Adrenal gland (tissue), 12 donors: ENCODE results near the gene IFNAR1. TPM values are rescaled to one million over a fixed set of nuclear protein-coding genes. Genes with fewer than 3 reads are reported as not detected.

Experiments used
- DNase-seq, 7 donors: peaks; one replicate each; pipeline ENCODE4 v3.0.0-alpha.2; 2019 to 2020
- H3K27ac ChIP-seq, 5 donors: fragments of 200-600 bp; sonication (generic) in 4 of 5; 1 replicate in 3 of 5; 2 replicates in 2 of 5; pipeline versions ENCODE4 v1.5.1 to v1.8.0; 2016 to 2020; ENCODE audit warnings: mild to moderate bottlenecking in 1 of 5
- H3K27me3 ChIP-seq: fragments of 200-600 bp; 2 replicates; pipeline ENCODE4 v1.8.0; 2021
- H3K36me3 ChIP-seq, 2 donors: fragments of 200-600 bp; replicated peaks in 1 of 2; 1 replicate in 1 of 2; 2 replicates in 1 of 2; pipeline versions ENCODE4 v1.5.1 to v1.8.0; 2018 to 2022
- H3K4me1 ChIP-seq, 2 donors: fragments of 200-600 bp; replicated peaks in 1 of 2; 1 replicate in 1 of 2; 2 replicates in 1 of 2; pipeline versions ENCODE4 v1.5.1 to v1.8.0; 2018 to 2021
- H3K4me3 ChIP-seq, 4 donors: fragments of 200-600 bp; sonication (generic) in 3 of 4; one replicate each; pipeline ENCODE4 v1.5.1; 2016 to 2018
- H3K9me3 ChIP-seq, 3 donors: fragments of 200-600 bp; sonication (generic) in 1 of 3; replicated peaks in 1 of 3; 1 replicate in 2 of 3; 2 replicates in 1 of 3; pipeline versions ENCODE4 v1.5.1 to v1.8.0; 2016 to 2021
- CTCF ChIP-seq, 6 experiments: fragments of 450-650 bp in 4 of 6; fragments of 200-600 bp in 2 of 6; sonication (generic) in 1 of 6; IDR thresholded peaks; 1 replicate in 5 of 6; 2 replicates in 1 of 6; pipeline versions ENCODE4 v1.5.1 to v1.8.0; 2016 to 2021; ENCODE audit warnings: antibody characterized with exemption in 6 of 6, mild to moderate bottlenecking in 2 of 6, moderate library complexity in 1 of 6
- POLR2A ChIP-seq, 2 donors: fragments of 450-650 bp; IDR thresholded peaks; one replicate each; pipeline ENCODE4 v1.6.1; 2017; ENCODE audit warnings: antibody characterized with exemption in 2 of 2, mild to moderate bottlenecking in 2 of 2, moderate library complexity in 1 of 2
- WGBS, 4 donors: extraction: QIAGEN DNeasy Blood & Tissue Kit in 2 of 4; methylation state at CpG; one replicate each; pipeline versions ENCODE4 v1.1.5 to v1.1.7; 2013 to 2017; 5-methylcytosine and 5-hydroxymethylcytosine counted together
- intact Hi-C, 2 donors: fragments of 100-400 bp; cut with DNase I; formaldehyde crosslinking; loops; one replicate each; pipeline versions ENCODE4 v1.14.1 to v1.15.0; 2022 to 2023
- polyA plus RNA-seq, 3 donors: library from polyadenylated mRNA; stranded (reverse); fragments of 200-250 nt in 2 of 3; fragments of 350-450 nt in 1 of 3; fragmentation: Illumina TruSeq in 1 of 3; extraction: RNeasy Lipid Tissue Mini Kit (QIAGEN cat#74804) in 1 of 3; gene quantifications; one replicate each; pipeline ENCODE4 v1.2.3, GENCODE V29; 2013 to 2014
- total RNA-seq, 9 donors: library from RNA; depleted of rRNA in 4 of 9; stranded (reverse); fragments of >200 nt in 4 of 9; fragments of 120-200 nt in 1 of 9; fragmentation: NEBNext Ultra II Directional in 1 of 9; extraction: Animal tissue kit (Norgen Biotek cat#: 25700) in 1 of 9; gene quantifications; one replicate each; pipeline versions ENCODE4 v1.1.0 to v1.2.4, GENCODE V29; 2013 to 2023
- donor health status: healthy with polysubstance abuse.
- donor health status: Bipolar disorder and iron deficiency.
- donor health status: DM: yes; HTN: yes; CAD: no.
- donor health status: DM: no; HTN: no; CAD: no.
- donor health status: DM: no; HTN: no; CAD: no.
- donor health status: DM: yes; HTN: yes; CAD: no.

IFNAR1 gene
- total and polyA plus RNA-seq, 12 donors, result 7.3 to 71.2 (median 32.8) TPM

GRCh38 chr21:33289199-33289819 is 35.5 kb upstream of the IFNAR1 start:
- H3K27ac ChIP-seq, result peak overlapping the region in 2 of 5 donors; percentile 17 to 66
- intact Hi-C loops, result no loop called here
- no peak overlapping the region for H3K4me3 ChIP-seq
- peaks cover 0 to 36% of the 10 kb centered on the region in 2 donors for H3K36me3 ChIP-seq
- no peaks in the 10 kb centered on the region for H3K27me3 ChIP-seq
- DNase-seq, result no peak
- TF ChIP-seq POLR2A (IDR thresholded peaks at IDR 0.05) (no peak), CTCF (IDR thresholded peaks at IDR 0.05) (no peak)
- H3K4me1 ChIP-seq, result peaks cover 20% of the 10 kb centered on the region in 2 donors
- 70 to 83% (median 75%) methylated on average over 2 to 11 of the region's 11 CpGs for WGBS, 4 donors
- H3K9me3 ChIP-seq, result no peaks in the 10 kb centered on the region

- Histone ChIP-seq H3K4me1 (peaks cover 20% of the 10 kb centered on the region in 2 donors), H3K27ac (no peak overlapping the region), H3K9me3 (no peaks in the 10 kb centered on the region), H3K27me3 (no peaks in the 10 kb centered on the region), H3K36me3 (peaks cover 0 to 28% of the 10 kb centered on the region in 2 donors), H3K4me3 (no peak overlapping the region)
- 90 to 95% (median 93%) methylated on average over 6 to 11 of the region's 11 CpGs for WGBS, 4 donors
- no peak for DNase-seq
- intact Hi-C loops, result no loop called here
- TF ChIP-seq POLR2A (IDR thresholded peaks at IDR 0.05) (no peak), CTCF (IDR thresholded peaks at IDR 0.05) (no peak)
Observed at GRCh38 chr21:33290441-33290840, 34.3 kb upstream of the IFNAR1 start.

- DNase-seq, result no peak
- TF ChIP-seq CTCF (IDR thresholded peaks at IDR 0.05) (no peak), POLR2A (IDR thresholded peaks at IDR 0.05) (no peak)
- intact Hi-C loops, result no loop called here
Observed at GRCh38 chr21:33291686-33292085, 33.1 kb upstream of the IFNAR1 start.

GRCh38 chr21:33292724-33293123 is 32.0 kb upstream of the IFNAR1 start:
- H3K27ac ChIP-seq, result no peak overlapping the region
- TF ChIP-seq CTCF (IDR thresholded peaks at IDR 0.05) (no peak), POLR2A (IDR thresholded peaks at IDR 0.05) (no peak)
- no peak for DNase-seq
- WGBS, 4 donors, result 82 to 93% (median 88%) methylated on average over 3 to 5 of the region's 5 CpGs
- peaks cover 0 to 34% of the 10 kb centered on the region in 2 donors for H3K36me3 ChIP-seq
- no peaks in the 10 kb centered on the region for H3K9me3 ChIP-seq
- H3K27me3 ChIP-seq, result no peaks in the 10 kb centered on the region
- intact Hi-C loops, result no loop called here
- H3K4me1 ChIP-seq, result no peaks in the 10 kb centered on the region
- no peak overlapping the region for H3K4me3 ChIP-seq

More at GRCh38 chr21:33291686-33292085, 33.1 kb upstream of the IFNAR1 start:
- H3K36me3 ChIP-seq, result peaks cover 0 to 34% of the 10 kb centered on the region in 2 donors
- no peak overlapping the region for H3K4me3 ChIP-seq
- no peak overlapping the region for H3K27ac ChIP-seq
- peaks cover 8% of the 10 kb centered on the region in 2 donors for H3K4me1 ChIP-seq
- WGBS, 4 donors, result 87 to 94% (median 92%) methylated on average over 7 to 9 of the region's 9 CpGs
- no peaks in the 10 kb centered on the region for H3K27me3 ChIP-seq
- no peaks in the 10 kb centered on the region for H3K9me3 ChIP-seq
